GM12872 (cell line): ENCODE data around the gene APH1A.

ENCODE experiments used
- CTCF ChIP-seq: IDR thresholded peaks from 3 replicates; pipeline ENCODE4 v1.5.1; 2011; ENCODE audit warnings: low read depth, mild to moderate bottlenecking, low read length, moderate library complexity; ENCODE audit not compliant: insufficient read depth

The APH1A gene

GRCh38 chr1:150256198-150256553 lies 12.6 kb downstream of the APH1A start:
- no peak for TF ChIP-seq CTCF

DNA sequence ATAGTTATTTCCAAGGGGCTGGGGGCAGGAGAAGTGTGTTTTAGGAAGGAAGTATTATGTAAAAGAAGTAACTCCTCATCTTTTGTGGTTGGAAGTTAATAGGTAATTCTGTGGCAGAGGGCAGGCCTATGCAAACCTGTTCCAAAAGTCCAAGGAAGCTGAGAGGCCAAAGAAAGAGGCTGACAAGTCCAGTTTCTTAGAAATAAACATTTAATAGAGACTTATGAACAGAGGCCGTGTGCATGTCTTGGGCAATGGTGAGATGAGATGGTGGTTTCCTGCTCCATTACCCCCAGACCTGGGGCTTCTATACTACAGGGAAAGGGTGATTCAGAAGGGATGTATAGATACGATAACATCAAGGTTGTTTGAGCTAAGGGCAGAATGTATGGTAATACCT lies 18.9 kb downstream of the APH1A start:
- TF ChIP-seq CTCF: no peak

DNA sequence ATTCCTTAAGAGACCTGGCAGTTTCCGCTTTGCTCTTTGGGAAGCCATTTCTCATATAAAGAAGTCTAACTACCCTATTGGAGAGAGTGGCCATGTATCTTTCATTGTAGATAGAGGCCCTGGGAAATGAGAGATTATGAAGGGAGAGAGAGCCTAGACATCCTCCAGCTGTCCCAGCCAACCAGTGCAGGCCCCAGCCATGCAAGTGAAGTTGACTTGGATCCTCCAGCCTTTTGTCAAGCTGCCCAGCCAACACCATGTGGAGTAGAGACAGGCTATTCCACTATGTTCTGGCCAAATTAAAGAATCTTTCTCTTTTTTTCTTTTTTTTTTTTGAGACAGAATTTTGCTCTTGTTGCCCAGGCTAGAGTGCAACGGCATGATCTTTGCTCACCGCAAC lies 25.8 kb downstream of the APH1A start:
- TF ChIP-seq CTCF: no peak

GRCh38 chr1:150237746-150238145 lies 31.1 kb downstream of the APH1A start:
- no peak for TF ChIP-seq CTCF

GRCh38 chr1:150236614-150237100 lies 32.2 kb downstream of the APH1A start:
- no peak for TF ChIP-seq CTCF

GRCh38 chr1:150235852-150236613 lies 32.8 kb downstream of the APH1A start, which contains the start of gene ANP32E:
Gene ANP32E (minus strand): TSS chr1:150236112. CDS start chr1:150235786, 326 bp downstream.
- 0 out of 3 replicates have a peak, but pooled peaks have one; percentile 22 for TF ChIP-seq CTCF

DNA sequence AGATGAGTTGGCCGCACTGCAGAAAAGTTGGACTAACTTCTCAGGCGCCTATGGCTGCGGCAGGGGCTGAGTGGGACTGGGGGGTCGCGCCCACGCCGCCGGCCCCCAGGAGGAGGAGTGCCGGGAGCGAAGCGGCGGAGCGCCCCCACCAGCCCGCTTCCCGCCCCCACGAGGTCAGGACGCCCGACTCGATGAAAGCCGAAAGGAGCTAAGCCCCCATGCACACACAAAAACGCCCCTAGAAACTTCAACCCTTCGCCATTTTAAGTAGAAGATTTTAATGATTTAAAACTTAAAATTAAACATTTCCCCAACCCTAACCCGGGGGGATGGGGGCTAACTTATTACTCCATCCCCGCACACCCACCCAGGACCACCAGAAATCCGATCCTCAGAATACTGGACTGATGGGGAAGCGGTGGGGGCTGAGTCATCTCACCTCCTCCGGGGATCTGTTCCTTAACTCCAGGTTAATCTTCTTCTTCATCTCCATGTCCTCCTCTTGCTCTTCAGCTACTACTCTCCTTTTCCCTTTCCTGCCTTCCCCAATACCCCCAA lies 33.4 kb downstream of the APH1A start:
- TF ChIP-seq CTCF: no peak
